PC-9 (cell line): Measurements from ENCODE around the gene EID1.

Source experiments
- EZH2 ChIP-seq: fragments of 200-600 bp; sonication (generic); IDR thresholded peaks from 2 replicates; pipeline ENCODE4 v1.8.0; 2017; ENCODE audit warnings: antibody characterized with exemption, low read depth
- TF ChIP-seq, protein P1 (sequence below): fragments of 200-600 bp; sonication (generic); conservative IDR thresholded peaks from 2 replicates; pipeline ENCODE4 v1.6.1; 2017; ENCODE audit warnings: mixed run types, antibody characterized with exemption, mild to moderate bottlenecking, moderate library complexity

DNA sequence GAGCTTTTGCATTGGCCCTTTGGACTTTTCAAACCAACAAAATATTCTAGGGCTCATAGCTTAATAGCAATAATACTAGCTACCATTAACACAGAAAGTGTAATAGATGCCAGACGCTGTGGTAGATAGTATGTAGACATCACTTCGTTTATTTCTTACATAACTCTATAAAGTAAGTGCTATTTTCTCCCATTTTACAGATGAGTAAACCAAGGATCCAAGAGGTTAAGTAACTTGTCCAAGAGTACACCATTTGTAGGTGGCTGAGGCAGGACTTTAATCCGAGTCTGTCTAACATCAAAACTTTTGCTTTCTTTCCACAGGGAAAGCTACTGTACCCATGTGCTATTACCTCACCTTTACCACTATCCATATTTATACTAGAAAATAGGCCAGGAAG is 12.0 kb downstream of the EID1 start:
- TF ChIP-seq, protein P1, sequence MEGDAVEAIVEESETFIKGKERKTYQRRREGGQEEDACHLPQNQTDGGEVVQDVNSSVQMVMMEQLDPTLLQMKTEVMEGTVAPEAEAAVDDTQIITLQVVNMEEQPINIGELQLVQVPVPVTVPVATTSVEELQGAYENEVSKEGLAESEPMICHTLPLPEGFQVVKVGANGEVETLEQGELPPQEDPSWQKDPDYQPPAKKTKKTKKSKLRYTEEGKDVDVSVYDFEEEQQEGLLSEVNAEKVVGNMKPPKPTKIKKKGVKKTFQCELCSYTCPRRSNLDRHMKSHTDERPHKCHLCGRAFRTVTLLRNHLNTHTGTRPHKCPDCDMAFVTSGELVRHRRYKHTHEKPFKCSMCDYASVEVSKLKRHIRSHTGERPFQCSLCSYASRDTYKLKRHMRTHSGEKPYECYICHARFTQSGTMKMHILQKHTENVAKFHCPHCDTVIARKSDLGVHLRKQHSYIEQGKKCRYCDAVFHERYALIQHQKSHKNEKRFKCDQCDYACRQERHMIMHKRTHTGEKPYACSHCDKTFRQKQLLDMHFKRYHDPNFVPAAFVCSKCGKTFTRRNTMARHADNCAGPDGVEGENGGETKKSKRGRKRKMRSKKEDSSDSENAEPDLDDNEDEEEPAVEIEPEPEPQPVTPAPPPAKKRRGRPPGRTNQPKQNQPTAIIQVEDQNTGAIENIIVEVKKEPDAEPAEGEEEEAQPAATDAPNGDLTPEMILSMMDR = no peak
- TF ChIP-seq EZH2 = no peak
